NCI-H2196 (cell line): ENCODE measurements around the gene GPA33.

ENCODE experiments used
- DNase-seq: peaks from one replicate; lab custom pipeline; 2025; ENCODE audit not compliant: unreplicated experiment; lab: John Stamatoyannopoulos, UW

GPA33 gene

GRCh38 chr1:167090314-167090942 lies at the start of gene GPA33:
Gene GPA33, minus strand, starts transcription at chr1:167090377. Its CDS starts 90 bp downstream, at chr1:167090287.
- DNase-seq: no peak

- DNase-seq: no peak
These were observed 48.5 kb upstream of the GPA33 start for GRCh38 chr1:167138703-167139102.

- no peak for DNase-seq
These were observed 47.8 kb upstream of the GPA33 start for GRCh38 chr1:167137793-167138510.

GRCh38 chr1:167137332-167137781 lies 47.2 kb upstream of the GPA33 start:
- no peak for DNase-seq

- DNase-seq: no peak
These were observed 46.6 kb upstream of the GPA33 start for GRCh38 chr1:167136806-167137205.

- DNase-seq: no peak
These were observed 46.0 kb upstream of the GPA33 start for GRCh38 chr1:167136191-167136614.

GRCh38 chr1:167135281-167135840 lies 45.2 kb upstream of the GPA33 start:
- DNase-seq: no peak

GRCh38 chr1:167132301-167133010 lies 42.3 kb upstream of the GPA33 start:
- DNase-seq: no peak

- no peak for DNase-seq
These were observed 40.8 kb upstream of the GPA33 start for GRCh38 chr1:167130829-167131510.

- no peak for DNase-seq
These were observed 38.4 kb upstream of the GPA33 start for GRCh38 chr1:167128261-167129227.

GRCh38 chr1:167127661-167128060 lies 37.5 kb upstream of the GPA33 start:
- DNase-seq: no peak

GRCh38 chr1:167127236-167127635 lies 37.1 kb upstream of the GPA33 start:
- DNase-seq: no peak

- no peak for DNase-seq
These were observed 36.6 kb upstream of the GPA33 start for GRCh38 chr1:167126811-167127210.

- DNase-seq: no peak
These were observed 36.1 kb upstream of the GPA33 start for GRCh38 chr1:167126317-167126716.

GRCh38 chr1:167122568-167122967 lies 32.4 kb upstream of the GPA33 start:
- DNase-seq: no peak

GRCh38 chr1:167122121-167122480 lies 31.9 kb upstream of the GPA33 start:
- DNase-seq: no peak

GRCh38 chr1:167121375-167122120 lies 31.4 kb upstream of the GPA33 start:
- no peak for DNase-seq

- no peak for DNase-seq
These were observed 30.7 kb upstream of the GPA33 start for GRCh38 chr1:167120899-167121298.

- no peak for DNase-seq
These were observed 29.5 kb upstream of the GPA33 start for GRCh38 chr1:167119696-167120095.
